Stomach (tissue), 9 donors: Measurements from ENCODE around the gene EGLN1. TPM values are rescaled to one million over a fixed set of nuclear protein-coding genes. Genes with fewer than 3 reads are reported as not detected.
"Not testable (repeated sequence)": the region's sequence is repeated elsewhere in the genome, so short reads cannot be mapped to it uniquely, and the experiment has no call there.

Experiments used
- DNase-seq, 2 donors: peaks; one replicate each; pipeline versions ENCODE4 v3.0.0 to v3.0.0-alpha.2; 2013 to 2019
- H3K27ac ChIP-seq, 5 donors: fragments of 200-600 bp in 4 of 5; sonication (generic) in 4 of 5; one replicate each; pipeline ENCODE4 v1.5.1; 2013 to 2019; ENCODE audit warnings: mild to moderate bottlenecking in 1 of 5, moderate library complexity in 1 of 5
- H3K27me3 ChIP-seq, 3 donors: fragments of 200-600 bp; sonication (generic); one replicate each; pipeline ENCODE4 v1.5.1; 2017 to 2019; ENCODE audit warnings: mixed run types in 1 of 3
- H3K36me3 ChIP-seq, 4 donors: fragments of 200-600 bp; sonication (generic); 1 replicate in 3 of 4; 2 replicates in 1 of 4; pipeline ENCODE4 v1.5.1; 2016 to 2019
- H3K4me1 ChIP-seq, 4 donors: fragments of 200-600 bp; sonication (generic); one replicate each; pipeline ENCODE4 v1.5.1; 2016 to 2019
- H3K4me3 ChIP-seq, 4 donors: fragments of 200-600 bp; sonication (generic) in 3 of 4; one replicate each; pipeline ENCODE4 v1.5.1; 2016 to 2019; ENCODE audit warnings: mild to moderate bottlenecking in 1 of 4
- H3K9me3 ChIP-seq, 4 donors: fragments of 200-600 bp; sonication (generic); one replicate each; pipeline ENCODE4 v1.5.1; 2016 to 2019
- CTCF ChIP-seq, 7 experiments: fragments of 450-650 bp in 4 of 7; fragments of 200-600 bp in 3 of 7; sonication (generic) in 3 of 7; IDR thresholded peaks; one replicate each; pipeline ENCODE4 v1.5.1; 2016 to 2019; ENCODE audit warnings: antibody characterized with exemption in 7 of 7, control low read depth in 2 of 7, mild to moderate bottlenecking in 1 of 7
- EP300 ChIP-seq: sonication (generic); formaldehyde crosslinking; IDR thresholded peaks from one replicate; pipeline ENCODE4 v1.6.1; 2017; ENCODE audit warnings: antibody characterized with exemption
- POLR2A ChIP-seq, 4 donors: fragments of 450-650 bp; IDR thresholded peaks; one replicate each; pipeline ENCODE4 v1.6.1; 2016; ENCODE audit warnings: antibody characterized with exemption in 4 of 4, control low read depth in 2 of 4, mild to moderate bottlenecking in 1 of 4, moderate library complexity in 1 of 4
- POLR2AphosphoS5 ChIP-seq, 3 donors: sonication (generic); formaldehyde crosslinking; IDR thresholded peaks; one replicate each; pipeline ENCODE4 v1.6.1; 2016; ENCODE audit warnings: antibody characterized with exemption in 3 of 3
- WGBS, 5 donors: extraction: QIAGEN DNeasy Blood & Tissue Kit in 3 of 5; methylation state at CpG; one replicate each; pipeline versions ENCODE4 v1.1.5 to v1.1.7; 2013 to 2018; 5-methylcytosine and 5-hydroxymethylcytosine counted together
- intact Hi-C: fragments of 100-400 bp; cut with DNase I; formaldehyde crosslinking; loops from one replicate; pipeline ENCODE4 v1.15.1; 2023; ENCODE audit warnings: low total_unique reads
- polyA plus RNA-seq, 3 donors: library from polyadenylated mRNA; stranded (reverse); fragments of 200-250 nt; gene quantifications; one replicate each; pipeline ENCODE4 v1.2.3, GENCODE V29; 2013
- total RNA-seq, 5 donors: library from RNA; depleted of rRNA; stranded (reverse); fragments of >200 nt; gene quantifications; one replicate each; pipeline versions ENCODE4 v1.1.0 to v1.2.3, GENCODE V29; 2014 to 2016
- donor health status: healthy with polysubstance abuse.
- donor health status: Bipolar disorder and iron deficiency.
- donor health status: healthy.

EGLN1 gene
- total and polyA plus RNA-seq, 8 donors = 7.0 to 43.0 (median 15.6) TPM

- 90 to 100% (median 94%) methylated on average over 2 of the region's 2 CpGs for WGBS, 5 donors
- H3K4me1 ChIP-seq = no peaks in the 10 kb centered on the region
- intact Hi-C loops = no loop called here
Measured at GRCh38 chr1:231432996-231433395, 10.9 kb upstream of the EGLN1 start.

DNA sequence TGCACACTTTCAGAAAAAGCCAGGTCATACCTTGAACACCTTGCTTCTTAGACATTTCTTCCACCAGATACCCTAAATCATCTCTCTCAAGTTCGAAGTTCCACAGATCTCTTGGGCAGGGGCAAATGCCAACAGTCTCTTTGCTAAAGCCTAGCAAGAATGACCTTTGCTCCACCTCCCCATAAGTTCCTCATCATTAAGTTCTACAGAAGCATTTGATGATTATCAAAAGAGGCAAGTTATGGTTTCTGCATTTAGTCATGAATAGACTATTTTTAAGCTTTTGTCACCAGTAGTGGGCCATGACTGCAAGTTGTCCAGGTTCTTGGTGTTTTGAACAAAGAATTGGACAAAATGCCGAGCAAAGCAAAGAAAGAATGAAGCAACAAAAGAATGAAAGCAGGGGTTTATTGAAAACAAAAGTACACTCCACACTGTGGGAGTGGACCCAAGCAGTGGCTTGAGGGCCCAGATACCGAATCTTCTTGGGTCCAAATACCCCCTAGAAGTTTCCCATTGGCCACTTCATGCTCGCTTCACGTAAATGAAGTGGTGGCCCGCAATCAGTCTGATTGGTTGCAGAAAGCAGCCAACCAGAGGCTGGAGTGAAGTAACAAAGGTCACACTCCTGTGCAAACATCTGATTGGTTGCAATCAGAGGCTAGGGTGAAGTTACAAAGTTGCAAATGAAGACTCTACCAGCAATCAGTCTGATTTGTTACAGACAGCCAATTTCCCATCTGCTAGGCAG is 9.8 kb upstream of the EGLN1 start:
- H3K4me1 ChIP-seq = no peaks in the 10 kb centered on the region
- H3K4me3 ChIP-seq = no peak overlapping the region
- no peaks in the 10 kb centered on the region for H3K27me3 ChIP-seq
- WGBS, 5 donors = 87 to 91% (median 89%) methylated on average over 6 of the region's 6 CpGs
- H3K27ac ChIP-seq = no peak overlapping the region
- H3K36me3 ChIP-seq = no peaks in the 10 kb centered on the region
- intact Hi-C loops = no loop called here
- no peaks in the 10 kb centered on the region for H3K9me3 ChIP-seq
- no peak for DNase-seq
- TF ChIP-seq POLR2A (IDR thresholded peaks at IDR 0.05) (no peak), CTCF (IDR thresholded peaks at IDR 0.05) (no peak), EP300 (no peak), POLR2AphosphoS5 (IDR thresholded peaks at IDR 0.05) (no peak)

More at GRCh38 chr1:231432996-231433395, 10.9 kb upstream of the EGLN1 start:
- Histone ChIP-seq H3K27me3 (no peaks in the 10 kb centered on the region), H3K9me3 (no peaks in the 10 kb centered on the region), H3K4me3 (no peak overlapping the region), H3K27ac (no peak overlapping the region), H3K36me3 (no peaks in the 10 kb centered on the region)
- TF ChIP-seq CTCF (IDR thresholded peaks at IDR 0.05) (no peak), EP300 (no peak), POLR2A (IDR thresholded peaks at IDR 0.05) (no peak), POLR2AphosphoS5 (IDR thresholded peaks at IDR 0.05) (no peak)
- DNase-seq = no peak

- H3K36me3 ChIP-seq, H3K27ac ChIP-seq, DNase-seq, H3K4me1 ChIP-seq, H3K27me3 ChIP-seq, H3K4me3 ChIP-seq, intact Hi-C loops, H3K9me3 ChIP-seq: not testable (repeated sequence)
- WGBS, 5 donors = 94 to 99% (median 96%) methylated on average over 15 to 31 of the region's 31 CpGs
Measured at GRCh38 chr1:231430678-231431352, 8.7 kb upstream of the EGLN1 start.

DNA sequence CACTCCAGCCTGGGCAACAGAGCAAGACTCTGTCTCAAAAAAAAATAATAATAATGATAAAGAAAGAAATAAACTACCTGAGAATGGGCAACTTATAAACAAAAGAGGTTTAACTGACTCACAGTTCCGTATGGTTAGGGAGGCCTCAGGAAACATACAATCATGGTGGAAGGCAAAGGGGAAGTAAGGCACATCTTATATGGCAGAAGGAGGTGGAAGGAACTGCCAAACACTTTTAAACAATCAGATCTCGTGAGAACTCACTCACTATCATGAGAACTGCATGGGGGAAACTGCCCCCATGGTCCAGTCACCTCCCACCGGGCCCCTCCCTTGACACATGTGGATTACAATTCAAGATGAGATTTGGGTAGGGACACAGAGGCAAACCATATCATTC is 6.3 kb upstream of the EGLN1 start:
- WGBS, 5 donors = 76 to 89% (median 84%) methylated on average over 3 of the region's 3 CpGs
- Histone ChIP-seq H3K4me3 (no peak overlapping the region), H3K27me3 (no peaks in the 10 kb centered on the region), H3K9me3 (no peaks in the 10 kb centered on the region), H3K27ac (no peak overlapping the region), H3K4me1 (peaks cover 0 to 11% (median 5%) of the 10 kb centered on the region in 4 donors), H3K36me3 (no peaks in the 10 kb centered on the region)
- DNase-seq = no peak
- intact Hi-C loops = no loop called here
- TF ChIP-seq POLR2AphosphoS5 (IDR thresholded peaks at IDR 0.05) (no peak), CTCF (IDR thresholded peaks at IDR 0.05) (no peak), EP300 (no peak), POLR2A (IDR thresholded peaks at IDR 0.05) (no peak)
